Common myeloid progenitor, CD34-positive (primary cell): Measurements from ENCODE around the gene TECTA.
A peak's percentile ranks its signal among the peaks of the same experiment; 100 is the strongest.
"Not testable (repeated sequence)": the region's sequence is repeated elsewhere in the genome, so short reads cannot be mapped to it uniquely, and the experiment has no call there.

ENCODE experiments used
- CTCF ChIA-PET: fragments of 350-600 bp; sonication (Branson Sonifier 250); formaldehyde crosslinking; loops from one replicate; lab custom pipeline; 2021; ENCODE audit warnings: antibody characterized with exemption; lab: Charles Lee
- POLR2A ChIA-PET: fragments of 350-600 bp; sonication (Branson Sonifier 250); formaldehyde crosslinking; loops from one replicate; lab custom pipeline; 2021; ENCODE audit warnings: antibody characterized with exemption; lab: Charles Lee
- DNase-seq, 3 donors: peaks; one replicate each; pipeline versions ENCODE4 v3.0.0 to v3.0.0-alpha.2; 2013
- H3K27ac ChIP-seq, 2 experiments: 1 replicate in 1 of 2; 2 replicates in 1 of 2; pipeline ENCODE4 v1.7.0; 2013; ENCODE audit warnings: inconsistent platforms in 2 of 2, low read length in 2 of 2, mild to moderate bottlenecking in 2 of 2, low read depth in 1 of 2, moderate library complexity in 1 of 2; ENCODE audit not compliant: severe bottlenecking in 2 of 2, insufficient read depth in 1 of 2, poor library complexity in 1 of 2
- H3K27me3 ChIP-seq, 5 experiments: replicated peaks in 2 of 5; 1 replicate in 3 of 5; 2 replicates in 2 of 5; pipeline versions ENCODE4 v1.6.1 to v1.7.0; 2013; ENCODE audit warnings: low read length in 4 of 5, mild to moderate bottlenecking in 2 of 5, moderate library complexity in 2 of 5, inconsistent platforms in 1 of 5; ENCODE audit not compliant: insufficient read depth in 5 of 5, control insufficient read depth in 4 of 5
- H3K36me3 ChIP-seq, 4 experiments: 1 replicate in 2 of 4; 2 replicates in 2 of 4; pipeline versions ENCODE4 v1.6.1 to v1.7.0; 2013; ENCODE audit warnings: low read length in 3 of 4, control low read depth in 1 of 4, mild to moderate bottlenecking in 1 of 4; ENCODE audit not compliant: control insufficient read depth in 4 of 4, insufficient read depth in 4 of 4
- H3K4me1 ChIP-seq, 4 experiments: 1 replicate in 3 of 4; 2 replicates in 1 of 4; pipeline versions ENCODE4 v1.6.1 to v1.7.1; 2013; ENCODE audit warnings: low read length in 3 of 4, mild to moderate bottlenecking in 3 of 4, control low read depth in 1 of 4, inconsistent platforms in 1 of 4, moderate library complexity in 1 of 4; ENCODE audit not compliant: control insufficient read depth in 4 of 4, insufficient read depth in 4 of 4; ENCODE audit errors: control extremely low read depth in 1 of 4
- H3K4me3 ChIP-seq, 7 experiments: 1 replicate in 4 of 7; 2 replicates in 3 of 7; pipeline versions ENCODE4 v1.5.1 to v1.7.0; 2013; ENCODE audit warnings: mild to moderate bottlenecking in 7 of 7, low read length in 6 of 7, moderate library complexity in 6 of 7, inconsistent platforms in 2 of 7, low read depth in 2 of 7, control low read depth in 1 of 7; ENCODE audit not compliant: insufficient read depth in 4 of 7, control insufficient read depth in 1 of 7; ENCODE audit errors: extremely low read depth in 1 of 7
- H3K9me3 ChIP-seq, 5 experiments: 1 replicate in 4 of 5; 2 replicates in 1 of 5; pipeline versions ENCODE4 v1.6.1 to v1.7.1; 2013; ENCODE audit warnings: low read length in 4 of 5, mild to moderate bottlenecking in 2 of 5, inconsistent platforms in 1 of 5, low read depth in 1 of 5, moderate library complexity in 1 of 5; ENCODE audit not compliant: control insufficient read depth in 4 of 5, insufficient read depth in 2 of 5; ENCODE audit errors: control extremely low read depth in 1 of 5
- WGBS: methylation state at CpG from one replicate; pipeline ENCODE4 v1.1.5; 2013; ENCODE audit not compliant: insufficient coverage; 5-methylcytosine and 5-hydroxymethylcytosine counted together

Gene TECTA

GRCh38 chr11:121110871-121111724, 10.1 kb downstream of the TECTA start:
- H3K27me3 ChIP-seq: peaks cover 0 to 3% (median 0%) of the 10 kb centered on the region in 5 experiments
- no peaks in the 10 kb centered on the region for H3K36me3 ChIP-seq
- whole genome bisulfite sequencing: 97% methylated on average over 4 of the region's 10 CpGs
- H3K9me3 ChIP-seq: no peaks in the 10 kb centered on the region
- no peak overlapping the region for H3K27ac ChIP-seq
- DNase-seq: no peak
- POLR2A ChIA-PET: no interaction called here
- CTCF ChIA-PET: interaction anchor here (0.8 to 2.7 kb wide), 9 partner anchors 10 to 476 kb away, joined by 3 to 9 read pairs (median 3); no protein-coding TSS in a partner anchor
- H3K4me1 ChIP-seq: peaks cover 0 to 12% (median 5%) of the 10 kb centered on the region in 4 experiments
- H3K4me3 ChIP-seq: no peak overlapping the region

GRCh38 chr11:121112498-121113455, 11.7 kb downstream of the TECTA start:
- no peaks in the 10 kb centered on the region for H3K9me3 ChIP-seq
- CTCF ChIA-PET: interaction anchor here (0.9 to 2.7 kb wide), 5 partner anchors 8 to 178 kb away, joined by 3 to 9 read pairs (median 3); no protein-coding TSS in a partner anchor
- peak; percentile 67 to 73 (median 69) for DNase-seq
- H3K4me3 ChIP-seq: no peak overlapping the region
- peaks cover 0 to 12% (median 5%) of the 10 kb centered on the region in 4 experiments for H3K4me1 ChIP-seq
- WGBS: 40% methylated on average over 15 of the region's 32 CpGs
- H3K27me3 ChIP-seq: peaks cover 0 to 3% (median 0%) of the 10 kb centered on the region in 5 experiments
- H3K36me3 ChIP-seq: no peaks in the 10 kb centered on the region
- H3K27ac ChIP-seq: no peak overlapping the region
- POLR2A ChIA-PET: no interaction called here

GRCh38 chr11:121113611-121114010, 12.6 kb downstream of the TECTA start:
- H3K36me3 ChIP-seq: no peaks in the 10 kb centered on the region
- ChIA-PET CTCF (interaction anchor here (0.9 to 1.9 kb wide), 2 partner anchors 102 to 179 kb away, joined by 3 to 6 read pairs; no protein-coding TSS in a partner anchor), POLR2A (no interaction called here)
- no peak for DNase-seq
- no peak overlapping the region for H3K27ac ChIP-seq
- no peak overlapping the region for H3K4me3 ChIP-seq
- H3K27me3 ChIP-seq: peaks cover 0 to 3% (median 0%) of the 10 kb centered on the region in 5 experiments
- H3K9me3 ChIP-seq: no peaks in the 10 kb centered on the region
- 44% methylated on average over 6 of the region's 9 CpGs for WGBS
- H3K4me1 ChIP-seq: peaks cover 0 to 11% (median 5%) of the 10 kb centered on the region in 4 experiments

GRCh38 chr11:121115024-121115423, 14.0 kb downstream of the TECTA start:
- H3K27ac ChIP-seq, DNase-seq, H3K4me3 ChIP-seq, H3K4me1 ChIP-seq, H3K9me3 ChIP-seq, POLR2A ChIA-PET, H3K36me3 ChIP-seq, H3K27me3 ChIP-seq: not testable (repeated sequence)
- CTCF ChIA-PET: interaction anchor here (1.0 to 1.7 kb wide), 4 partner anchors 14 to 185 kb away, joined by 3 to 5 read pairs (median 4); no protein-coding TSS in a partner anchor
- WGBS: no CpG with 5 or more reads among the region's 1 CpG

- Histone ChIP-seq H3K4me3 (no peak overlapping the region), H3K36me3 (no peaks in the 10 kb centered on the region), H3K27me3 (peaks cover 0 to 1% (median 0%) of the 10 kb centered on the region in 5 experiments), H3K27ac (no peak overlapping the region), H3K4me1 (no peaks in the 10 kb centered on the region), H3K9me3 (peaks cover 0 to 7% (median 3%) of the 10 kb centered on the region in 5 experiments)
- ChIA-PET POLR2A (no interaction called here), CTCF (no interaction called here)
- DNase-seq: no peak
- WGBS: 79% methylated on average over 6 of the region's 6 CpGs
These were observed 16.7 kb downstream of the TECTA start for GRCh38 chr11:121117788-121118187.

GRCh38 chr11:121119440-121119839, 18.4 kb downstream of the TECTA start:
- DNase-seq: peak in 2 of 3 donors; percentile 11 to 16
- ChIA-PET POLR2A (no interaction called here), CTCF (interaction anchor here (1.6 kb wide), 1 partner anchor 10 kb away, joined by 3 read pairs; no protein-coding TSS in a partner anchor)
- Histone ChIP-seq H3K36me3 (no peaks in the 10 kb centered on the region), H3K27me3 (no peaks in the 10 kb centered on the region), H3K4me3 (no peak overlapping the region), H3K27ac (no peak overlapping the region), H3K4me1 (no peaks in the 10 kb centered on the region), H3K9me3 (peaks cover 0 to 7% (median 4%) of the 10 kb centered on the region in 5 experiments)
- WGBS: 80% methylated on average over 1 of the region's 1 CpG
